ENCODE measurements around the gene WSB2.

- TF ChIP-seq CTCF (IDR thresholded peaks at IDR 0.05; ENCODE audit: low read depth, low read length, poor library complexity, severe bottlenecking) (no peak), EZH2phosphoT487 (IDR thresholded peaks at IDR 0.05; ENCODE audit: borderline replicate concordance, low read length) (no peak)
Observed at GRCh38 chr12:118098401-118098800, 37.4 kb upstream of the WSB2 start.

Measured in DOHH2 (cell line).